Measurements from ENCODE around the gene HCN4.

GRCh38 chr15:73284090-73284716 is 84.6 kb downstream of the HCN4 start:
- TF ChIP-seq CTCF (IDR thresholded peaks at IDR 0.05) (no peak), NFE2L1 (CRISPR knock-in tag; IDR thresholded peaks at IDR 0.05) (no peak), USF2 (CRISPR knock-in tag; IDR thresholded peaks at IDR 0.05) (no peak), JUN (CRISPR knock-in tag; IDR thresholded peaks at IDR 0.05) (no peak), STAT6 (CRISPR knock-in tag; conservative IDR thresholded peaks at IDR 0.05; ENCODE audit: low read depth) (no peak), JAZF1 (CRISPR knock-in tag; IDR thresholded peaks at IDR 0.05) (no peak), TEAD4 (CRISPR knock-in tag; IDR thresholded peaks at IDR 0.05) (no peak), NFYB (CRISPR knock-in tag; conservative IDR thresholded peaks at IDR 0.05; ENCODE audit: low read depth) (no peak)
- TF ChIP-seq, protein P1, sequence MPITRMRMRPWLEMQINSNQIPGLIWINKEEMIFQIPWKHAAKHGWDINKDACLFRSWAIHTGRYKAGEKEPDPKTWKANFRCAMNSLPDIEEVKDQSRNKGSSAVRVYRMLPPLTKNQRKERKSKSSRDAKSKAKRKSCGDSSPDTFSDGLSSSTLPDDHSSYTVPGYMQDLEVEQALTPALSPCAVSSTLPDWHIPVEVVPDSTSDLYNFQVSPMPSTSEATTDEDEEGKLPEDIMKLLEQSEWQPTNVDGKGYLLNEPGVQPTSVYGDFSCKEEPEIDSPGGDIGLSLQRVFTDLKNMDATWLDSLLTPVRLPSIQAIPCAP (CRISPR knock-in tag; IDR thresholded peaks at IDR 0.05) = no peak
- TF ChIP-seq, protein P2, sequence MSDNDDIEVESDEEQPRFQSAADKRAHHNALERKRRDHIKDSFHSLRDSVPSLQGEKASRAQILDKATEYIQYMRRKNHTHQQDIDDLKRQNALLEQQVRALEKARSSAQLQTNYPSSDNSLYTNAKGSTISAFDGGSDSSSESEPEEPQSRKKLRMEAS (CRISPR knock-in tag; IDR thresholded peaks at IDR 0.05) = no peak

All from WTC11 (cell line).